PC-9 (cell line): Measurements from ENCODE around the gene LRFN2. TPM values are rescaled to one million over a fixed set of nuclear protein-coding genes. Genes with fewer than 3 reads are reported as not detected.

Source experiments
- BruUV-seq: library from RNA; stranded (reverse); fragments of 400-500 nt; replicated peaks from 2 replicates; lab custom pipeline; 2021; lab: Mats Ljungman, UMichigan
- CTCF ChIA-PET: fragments of 300-600 bp; sonication (Branson Sonifier 250); formaldehyde crosslinking; loops from one replicate; lab custom pipeline; 2022; ENCODE audit warnings: antibody characterized with exemption; lab: Charles Lee
- POLR2A ChIA-PET: fragments of 300-600 bp; sonication (Branson Sonifier 250); formaldehyde crosslinking; loops from one replicate; lab custom pipeline; 2022; ENCODE audit warnings: antibody characterized with exemption; ENCODE audit not compliant: unreplicated experiment; lab: Charles Lee
- DNase-seq, 2 experiments: peaks; one replicate each; pipeline versions ENCODE4 v3.0.0 to v3.0.0-alpha.2; 2015 to 2022; ENCODE audit warnings: mixed read lengths in 1 of 2
- H2AFZ ChIP-seq: fragments of 200-600 bp; sonication (generic); 2 replicates; pipeline ENCODE4 v1.8.1; 2017; ENCODE audit warnings: antibody characterized with exemption
- H3F3A ChIP-seq: fragments of 200-600 bp; sonication (generic); 2 replicates; pipeline ENCODE4 v1.8.1; 2017; ENCODE audit warnings: antibody characterized with exemption, mild to moderate bottlenecking, low read depth; ENCODE audit not compliant: insufficient read depth
- H3K27ac ChIP-seq: fragments of 200-600 bp; sonication (generic); 2 replicates; pipeline ENCODE4 v1.6.1; 2016; ENCODE audit warnings: mixed run types
- H3K27me3 ChIP-seq: fragments of 200-600 bp; sonication (generic); 2 replicates; pipeline ENCODE4 v1.6.1; 2016; ENCODE audit warnings: low read depth, mixed run types; ENCODE audit not compliant: insufficient read depth
- H3K36me3 ChIP-seq: fragments of 200-600 bp; sonication (generic); 2 replicates; pipeline ENCODE4 v1.6.1; 2016; ENCODE audit warnings: low read depth, mixed run types
- H3K4me1 ChIP-seq: fragments of 200-600 bp; sonication (generic); replicated peaks from 2 replicates; pipeline ENCODE4 v1.6.1; 2016; ENCODE audit warnings: mixed run types; ENCODE audit not compliant: insufficient read depth
- H3K4me2 ChIP-seq: fragments of 200-600 bp; sonication (generic); 2 replicates; pipeline ENCODE4 v1.6.1; 2017; ENCODE audit warnings: mixed run types
- H3K4me3 ChIP-seq: fragments of 200-600 bp; sonication (generic); 2 replicates; pipeline ENCODE4 v1.6.1; 2016; ENCODE audit warnings: mixed run types
- H3K79me2 ChIP-seq: fragments of 200-600 bp; sonication (generic); 2 replicates; pipeline ENCODE4 v1.6.1; 2017; ENCODE audit warnings: low read depth, mixed run types
- H3K9me2 ChIP-seq: fragments of 200-600 bp; sonication (generic); 2 replicates; pipeline ENCODE4 v1.8.1; 2017; ENCODE audit warnings: mild to moderate bottlenecking; ENCODE audit not compliant: insufficient read depth
- H3K9me3 ChIP-seq: fragments of 200-600 bp; sonication (generic); 2 replicates; pipeline ENCODE4 v1.8.1; 2016; ENCODE audit warnings: low read depth; ENCODE audit not compliant: insufficient read depth
- H4K20me1 ChIP-seq: fragments of 200-600 bp; sonication (generic); 2 replicates; pipeline ENCODE4 v1.8.1; 2017; ENCODE audit not compliant: insufficient read depth
- EZH2 ChIP-seq: fragments of 200-600 bp; sonication (generic); IDR thresholded peaks from 2 replicates; pipeline ENCODE4 v1.8.0; 2017; ENCODE audit warnings: antibody characterized with exemption, low read depth
- intact Hi-C: fragments of 100-400 bp; cut with micrococcal nuclease; formaldehyde crosslinking; loops from one replicate; pipeline ENCODE4 v1.10.0; 2022; ENCODE audit not compliant: unreplicated experiment
- total RNA-seq: library from RNA; stranded (reverse); gene quantifications from 2 replicates; pipeline ENCODE4 v1.2.3, GENCODE V29; 2021
- TF ChIP-seq, protein P1 (sequence below): fragments of 200-600 bp; sonication (generic); conservative IDR thresholded peaks from 2 replicates; pipeline ENCODE4 v1.6.1; 2017; ENCODE audit warnings: mixed run types, antibody characterized with exemption, mild to moderate bottlenecking, moderate library complexity

Gene LRFN2
- total RNA-seq, 1 experiment from 2014 or later: not detected

DNA sequence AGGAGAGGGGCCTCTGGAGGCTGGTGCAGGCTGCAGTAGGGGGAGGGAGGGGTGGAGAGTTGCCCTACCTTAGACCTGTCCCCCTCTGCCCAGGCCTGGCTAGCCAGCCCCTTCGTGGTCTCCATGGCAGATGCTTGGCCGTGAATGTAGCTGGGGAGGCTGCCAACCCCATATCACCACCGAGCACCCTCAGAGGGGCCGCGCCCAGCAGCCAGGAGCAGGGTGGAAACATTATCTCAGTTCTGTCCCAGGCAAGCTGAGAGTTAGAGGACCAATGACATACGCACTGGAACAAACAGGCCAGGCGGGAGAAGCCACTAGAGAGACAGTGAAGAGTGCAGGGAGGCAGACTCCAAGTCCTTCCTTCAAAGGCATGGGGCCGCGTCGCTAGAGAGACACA lies 66.5 kb downstream of the LRFN2 start:
- H3K27me3 ChIP-seq: peaks cover 32% of the 10 kb centered on the region
- no peaks in the 10 kb centered on the region for H3K79me2 ChIP-seq
- H3K27ac ChIP-seq: no peak overlapping the region
- no peaks in the 10 kb centered on the region for H4K20me1 ChIP-seq
- ChIA-PET POLR2A (no interaction called here), CTCF (no interaction called here)
- no peak overlapping the region for H3K4me3 ChIP-seq
- intact Hi-C loops: no loop called here
- H3K4me2 ChIP-seq: no peak overlapping the region
- no peaks in the 10 kb centered on the region for H3K9me3 ChIP-seq
- H2AFZ ChIP-seq: no peak overlapping the region
- no peaks in the 10 kb centered on the region for H3K9me2 ChIP-seq
- no peak for DNase-seq
- H3F3A ChIP-seq: no peaks in the 10 kb centered on the region
- no peaks in the 10 kb centered on the region for H3K4me1 ChIP-seq
- no TSS peak for BruUV-seq
- TF ChIP-seq, protein P1, sequence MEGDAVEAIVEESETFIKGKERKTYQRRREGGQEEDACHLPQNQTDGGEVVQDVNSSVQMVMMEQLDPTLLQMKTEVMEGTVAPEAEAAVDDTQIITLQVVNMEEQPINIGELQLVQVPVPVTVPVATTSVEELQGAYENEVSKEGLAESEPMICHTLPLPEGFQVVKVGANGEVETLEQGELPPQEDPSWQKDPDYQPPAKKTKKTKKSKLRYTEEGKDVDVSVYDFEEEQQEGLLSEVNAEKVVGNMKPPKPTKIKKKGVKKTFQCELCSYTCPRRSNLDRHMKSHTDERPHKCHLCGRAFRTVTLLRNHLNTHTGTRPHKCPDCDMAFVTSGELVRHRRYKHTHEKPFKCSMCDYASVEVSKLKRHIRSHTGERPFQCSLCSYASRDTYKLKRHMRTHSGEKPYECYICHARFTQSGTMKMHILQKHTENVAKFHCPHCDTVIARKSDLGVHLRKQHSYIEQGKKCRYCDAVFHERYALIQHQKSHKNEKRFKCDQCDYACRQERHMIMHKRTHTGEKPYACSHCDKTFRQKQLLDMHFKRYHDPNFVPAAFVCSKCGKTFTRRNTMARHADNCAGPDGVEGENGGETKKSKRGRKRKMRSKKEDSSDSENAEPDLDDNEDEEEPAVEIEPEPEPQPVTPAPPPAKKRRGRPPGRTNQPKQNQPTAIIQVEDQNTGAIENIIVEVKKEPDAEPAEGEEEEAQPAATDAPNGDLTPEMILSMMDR: no peak
- no peak for TF ChIP-seq EZH2
- no peaks in the 10 kb centered on the region for H3K36me3 ChIP-seq

DNA sequence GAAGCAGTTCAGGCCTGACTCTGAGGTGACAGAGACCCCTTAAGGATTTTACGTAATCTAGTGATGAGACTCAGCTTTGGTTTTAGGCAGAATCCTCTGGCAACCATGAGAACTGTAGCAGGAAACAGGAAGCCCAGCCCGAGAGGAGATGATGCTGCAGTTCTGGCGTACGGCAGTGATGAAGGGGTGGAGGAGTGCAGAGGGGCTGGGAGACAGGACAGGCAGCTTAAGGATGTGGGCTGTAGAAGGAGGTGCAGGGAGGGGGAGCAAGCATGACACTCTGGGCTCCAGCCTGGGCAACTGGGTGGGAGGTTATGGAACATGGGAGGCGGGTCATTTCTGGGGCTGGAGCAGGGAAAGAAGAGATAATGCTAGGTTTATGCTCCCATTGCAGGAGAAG lies 67.1 kb downstream of the LRFN2 start:
- intact Hi-C loops: no loop called here
- TF ChIP-seq EZH2: no peak
- TF ChIP-seq, protein P1: no peak

DNA sequence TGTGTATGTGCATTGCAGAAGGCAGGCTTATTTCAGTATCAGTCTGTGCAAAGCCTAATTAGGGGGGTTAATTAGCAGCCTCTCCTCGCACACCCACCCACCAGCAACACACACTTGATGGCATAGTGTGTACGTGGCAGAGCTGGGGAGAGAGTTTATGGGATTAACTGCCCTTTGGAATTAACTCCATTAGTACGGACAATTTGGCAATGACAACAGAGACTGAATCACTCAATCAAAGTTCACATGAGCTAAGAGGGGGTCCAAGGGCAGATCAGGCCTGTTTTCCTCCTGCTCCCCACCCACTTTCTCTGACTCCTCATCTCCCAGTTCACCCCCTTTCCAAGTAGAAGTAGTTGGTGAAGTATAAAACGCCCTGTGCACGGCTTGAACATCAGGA lies 69.5 kb downstream of the LRFN2 start:
- CTCF ChIA-PET: no interaction called here
- Histone ChIP-seq H3K9me2 (no peaks in the 10 kb centered on the region), H3K4me3 (no peak overlapping the region), H3K9me3 (no peaks in the 10 kb centered on the region), H3K4me2 (no peak overlapping the region), H4K20me1 (no peaks in the 10 kb centered on the region), H3K36me3 (no peaks in the 10 kb centered on the region), H3K27ac (no peak overlapping the region), H3K79me2 (no peaks in the 10 kb centered on the region), H3F3A (no peaks in the 10 kb centered on the region), H3K27me3 (peaks cover 33% of the 10 kb centered on the region), H3K4me1 (no peaks in the 10 kb centered on the region), H2AFZ (no peak overlapping the region)
- no TSS peak for BruUV-seq
- POLR2A ChIA-PET: no interaction called here
- DNase-seq: no peak
- TF ChIP-seq EZH2: no peak
- TF ChIP-seq, protein P1: no peak
- intact Hi-C loops: no loop called here

More for the DNA sequence above, 67.1 kb downstream of the LRFN2 start:
- Histone ChIP-seq H4K20me1 (no peaks in the 10 kb centered on the region), H3K27me3 (peaks cover 32% of the 10 kb centered on the region), H2AFZ (no peak overlapping the region), H3F3A (no peaks in the 10 kb centered on the region), H3K79me2 (no peaks in the 10 kb centered on the region), H3K4me2 (no peak overlapping the region), H3K9me3 (no peaks in the 10 kb centered on the region), H3K4me3 (no peak overlapping the region), H3K9me2 (no peaks in the 10 kb centered on the region), H3K4me1 (no peaks in the 10 kb centered on the region), H3K36me3 (no peaks in the 10 kb centered on the region), H3K27ac (no peak overlapping the region)
- no peak for DNase-seq
- ChIA-PET CTCF (no interaction called here), POLR2A (no interaction called here)
- BruUV-seq: no TSS peak
